Neural cell (in vitro differentiated cells): Measurements from ENCODE around the gene ZBTB25. TPM values are rescaled to one million over a fixed set of nuclear protein-coding genes. Genes with fewer than 3 reads are reported as not detected.

Experiments used
- H2AFZ ChIP-seq: fragments of 200-600, 300-800 bp; sonication (generic), shearing (Covaris generic); 2 replicates; pipeline ENCODE4 v1.6.0; 2014; ENCODE audit warnings: low read depth, mild to moderate bottlenecking, antibody characterized with exemption, low read length, moderate library complexity
- H3F3A ChIP-seq: fragments of 200-600 bp; shearing (Covaris generic); 2 replicates; pipeline ENCODE4 v1.6.1; 2016; ENCODE audit warnings: mild to moderate bottlenecking, moderate library complexity, mixed read lengths, antibody characterized with exemption, low read length; ENCODE audit not compliant: insufficient read depth, poor library complexity, severe bottlenecking
- H3K27ac ChIP-seq: fragments of 200-600, 300-800 bp; sonication (generic), shearing (Covaris generic); 2 replicates; pipeline ENCODE4 v1.5.1; 2014; ENCODE audit warnings: mild to moderate bottlenecking, low read length, moderate library complexity
- H3K27me3 ChIP-seq: fragments of 300-800, 200-600 bp; sonication (generic), shearing (Covaris generic); 2 replicates; pipeline ENCODE4 v1.6.0; 2014; ENCODE audit warnings: mild to moderate bottlenecking, low read depth, low read length, moderate library complexity; ENCODE audit not compliant: insufficient read depth
- H3K36me3 ChIP-seq: fragments of 300-800, 200-600 bp; sonication (generic), shearing (Covaris generic); 2 replicates; pipeline ENCODE4 v1.5.1; 2014; ENCODE audit warnings: mild to moderate bottlenecking, antibody characterized with exemption, low read length, moderate library complexity; ENCODE audit not compliant: insufficient read depth
- H3K4me2 ChIP-seq: fragments of 300-800, 200-600 bp; sonication (generic), shearing (Covaris generic); 2 replicates; pipeline ENCODE4 v1.6.0; 2014; ENCODE audit warnings: mild to moderate bottlenecking, low read length
- H3K4me3 ChIP-seq: fragments of 300-800, 200-600 bp; sonication (generic), shearing (Covaris generic); 2 replicates; pipeline ENCODE4 v1.5.1; 2014; ENCODE audit warnings: mild to moderate bottlenecking, low read length, moderate library complexity
- H3K79me2 ChIP-seq: fragments of 200-600 bp; shearing (Covaris generic); replicated peaks from 2 replicates; pipeline ENCODE4 v1.6.0; 2014; ENCODE audit warnings: mild to moderate bottlenecking, low read length, moderate library complexity; ENCODE audit not compliant: insufficient read depth
- H3K9ac ChIP-seq: fragments of 300-800, 200-600 bp; sonication (generic), shearing (Covaris generic); 2 replicates; pipeline ENCODE4 v1.6.1; 2016; ENCODE audit warnings: mild to moderate bottlenecking, low read length, mixed read lengths
- H3K9me2 ChIP-seq: fragments of 200-600 bp; shearing (Covaris generic); 2 replicates; pipeline ENCODE4 v1.6.1; 2016; ENCODE audit warnings: mild to moderate bottlenecking, low read length, mixed read lengths; ENCODE audit not compliant: insufficient read depth
- H3K9me3 ChIP-seq: fragments of 200-600, 300-800 bp; sonication (generic), shearing (Covaris generic); 2 replicates; pipeline ENCODE4 v1.6.1; 2016; ENCODE audit warnings: mild to moderate bottlenecking, mixed run types, low read length, moderate library complexity, mixed read lengths
- H4K20me1 ChIP-seq: fragments of 200-600 bp; shearing (Covaris generic); 2 replicates; pipeline ENCODE4 v1.6.1; 2016; ENCODE audit warnings: mild to moderate bottlenecking, mixed run types; ENCODE audit not compliant: insufficient read depth
- CTCF ChIP-seq: fragments of 450-650 bp; IDR thresholded peaks from 2 replicates; pipeline ENCODE4 v1.5.1; 2014; ENCODE audit warnings: antibody characterized with exemption, mild to moderate bottlenecking, moderate library complexity; ENCODE audit not compliant: poor library complexity, severe bottlenecking
- EP300 ChIP-seq: fragments of 450-650 bp; conservative IDR thresholded peaks from 2 replicates; pipeline ENCODE4 v1.6.1; 2014; ENCODE audit warnings: antibody characterized with exemption, mild to moderate bottlenecking, moderate library complexity; ENCODE audit not compliant: poor library complexity, severe bottlenecking
- EZH2 ChIP-seq: fragments of 200-600, 300-800 bp; shearing (Covaris generic), sonication (generic); IDR thresholded peaks from 2 replicates; pipeline ENCODE4 v1.6.1; 2014; ENCODE audit warnings: antibody characterized with exemption, low read length, borderline replicate concordance, mild to moderate bottlenecking; ENCODE audit not compliant: insufficient read depth, poor library complexity, severe bottlenecking
- MXI1 ChIP-seq: fragments of 450-650 bp; conservative IDR thresholded peaks from 2 replicates; pipeline ENCODE4 v1.6.1; 2014; ENCODE audit warnings: antibody characterized with exemption, mild to moderate bottlenecking; ENCODE audit not compliant: poor library complexity, severe bottlenecking
- POLR2AphosphoS5 ChIP-seq: IDR thresholded peaks from 2 replicates; pipeline ENCODE4 v1.6.1; 2012
- RAD21 ChIP-seq: fragments of 450-650 bp; conservative IDR thresholded peaks from 2 replicates; pipeline ENCODE4 v1.6.1; 2014; ENCODE audit warnings: antibody characterized with exemption, mild to moderate bottlenecking, moderate library complexity
- REST ChIP-seq: IDR thresholded peaks from 2 replicates; pipeline ENCODE4 v1.6.1; 2012; ENCODE audit warnings: borderline replicate concordance
- SMC3 ChIP-seq: fragments of 450-650 bp; conservative IDR thresholded peaks from 2 replicates; pipeline ENCODE4 v1.6.1; 2014; ENCODE audit warnings: antibody characterized with exemption, mild to moderate bottlenecking, moderate library complexity; ENCODE audit not compliant: poor library complexity
- TAF1 ChIP-seq: IDR thresholded peaks from 2 replicates; pipeline ENCODE4 v1.6.1; 2012; ENCODE audit warnings: low read depth
- polyA plus RNA-seq: library from polyadenylated mRNA; depleted of rRNA; stranded (reverse); fragments of >200 nt; gene quantifications from 2 replicates; pipeline ENCODE4 v1.2.3, GENCODE V29; 2014
- small RNA-seq, 3 experiments: library from RNA; depleted of rRNA; stranded (forward); fragments of <200 nt; gene quantifications; one replicate each; pipeline ENCODE3, GENCODE V24; 2012

The ZBTB25 gene
- polyA plus RNA-seq, 1 donor from 2014 or later = 5.3 TPM

- H4K20me1 ChIP-seq = no peaks in the 10 kb centered on the region
- H3K9me3 ChIP-seq = no peaks in the 10 kb centered on the region
- H3K36me3 ChIP-seq = no peaks in the 10 kb centered on the region
- H3K4me2 ChIP-seq = no peak overlapping the region
- H3K79me2 ChIP-seq = no peaks in the 10 kb centered on the region
- H3K9me2 ChIP-seq = no peaks in the 10 kb centered on the region
- TF ChIP-seq RAD21 (no peak), EP300 (no peak), REST (no peak), TAF1 (no peak), SMC3 (no peak), CTCF (no peak), MXI1 (no peak), EZH2 (no peak), POLR2AphosphoS5 (no peak)
- H3K27ac ChIP-seq = no peak overlapping the region
- no peaks in the 10 kb centered on the region for H3K27me3 ChIP-seq
- no peaks in the 10 kb centered on the region for H3F3A ChIP-seq
- no peak overlapping the region for H2AFZ ChIP-seq
- no peak overlapping the region for H3K4me3 ChIP-seq
- H3K9ac ChIP-seq = no peak overlapping the region
These were observed 102.7 kb downstream of the ZBTB25 start for GRCh38 chr14:64400829-64401459.

Small RNAs within 50 kb of the gene (small RNA-seq; reads per million reads assigned to genes)
- gene AL049869.4 = 0 reads per million in 3 experiments

Other genes starting within 250 kb of the ZBTB25 start
- gene ESR2, start 209.5 kb downstream of the ZBTB25 start, polyA plus RNA-seq = 0.35 and 1.3 TPM in 2 replicates
- gene MTHFD1, start 115.5 kb downstream of the ZBTB25 start, polyA plus RNA-seq = 5.4 and 7.1 TPM in 2 replicates
- gene AKAP5, start 38.3 kb downstream of the ZBTB25 start, polyA plus RNA-seq = 1.8 and 2.6 TPM in 2 replicates
- 22.5 and 24.8 TPM in 2 replicates for gene ZBTB1, start 932 bp upstream of the ZBTB25 start, polyA plus RNA-seq
- gene HSPA2, start 36.9 kb upstream of the ZBTB25 start, polyA plus RNA-seq = 0.25 TPM in 1 of 2 replicates, not detected in the other
- gene PPP1R36, start 46.1 kb upstream of the ZBTB25 start, polyA plus RNA-seq = not detected in 2 replicates
- gene PLEKHG3, start 200.6 kb upstream of the ZBTB25 start, polyA plus RNA-seq = 15.8 and 27.3 TPM in 2 replicates